Ectodermal cell (in vitro differentiated cells): ENCODE data around the gene C18orf63.

Experiments used
- H3K27ac ChIP-seq: 2 replicates; pipeline ENCODE4 v1.7.0; 2013; ENCODE audit warnings: mild to moderate bottlenecking, low read depth, low read length; ENCODE audit not compliant: insufficient read depth, poor library complexity, severe bottlenecking
- H3K27me3 ChIP-seq: 2 replicates; pipeline ENCODE4 v1.7.0; 2013; ENCODE audit warnings: mild to moderate bottlenecking, low read length; ENCODE audit not compliant: insufficient read depth, control insufficient read depth, poor library complexity, severe bottlenecking
- H3K36me3 ChIP-seq: one replicate; pipeline ENCODE4 v1.7.0; 2013; ENCODE audit warnings: low read length; ENCODE audit not compliant: control insufficient read depth, insufficient read depth
- H3K4me1 ChIP-seq: one replicate; pipeline ENCODE4 v1.7.0; 2013; ENCODE audit warnings: low read length; ENCODE audit not compliant: control insufficient read depth, insufficient read depth
- H3K4me3 ChIP-seq: 2 replicates; pipeline ENCODE4 v1.7.0; 2013; ENCODE audit warnings: low read depth, low read length, control low read depth; ENCODE audit not compliant: insufficient read depth
- H3K9me3 ChIP-seq: 2 replicates; pipeline ENCODE4 v1.7.0; 2013; ENCODE audit warnings: mild to moderate bottlenecking, low read length, moderate library complexity; ENCODE audit not compliant: control insufficient read depth
- WGBS, 2 experiments: methylation state at CpG; one replicate each; pipeline ENCODE4 v1.1.7; 2013; ENCODE audit warnings: missing lambda C conversion rate in 2 of 2; 5-methylcytosine and 5-hydroxymethylcytosine counted together

C18orf63 gene

GRCh38 chr18:74400813-74401212, 85.2 kb downstream of the C18orf63 start:
- Histone ChIP-seq H3K27ac (no peak overlapping the region), H3K27me3 (no peaks in the 10 kb centered on the region), H3K36me3 (no peaks in the 10 kb centered on the region), H3K4me3 (no peak overlapping the region), H3K9me3 (no peaks in the 10 kb centered on the region), H3K4me1 (no peaks in the 10 kb centered on the region)
- WGBS, 2 experiments = 88 to 94% methylated on average over 4 of the region's 4 CpGs

GRCh38 chr18:74402806-74403433, 87.3 kb downstream of the C18orf63 start:
- H3K4me1 ChIP-seq = no peaks in the 10 kb centered on the region
- no peaks in the 10 kb centered on the region for H3K36me3 ChIP-seq
- H3K27ac ChIP-seq = no peak overlapping the region
- no peaks in the 10 kb centered on the region for H3K9me3 ChIP-seq
- H3K27me3 ChIP-seq = no peaks in the 10 kb centered on the region
- no peak overlapping the region for H3K4me3 ChIP-seq
- WGBS, 2 experiments = 86 to 87% methylated on average over 9 of the region's 9 CpGs

- Histone ChIP-seq H3K27ac (no peak overlapping the region), H3K4me1 (peaks cover 10% of the 10 kb centered on the region), H3K27me3 (no peaks in the 10 kb centered on the region), H3K9me3 (no peaks in the 10 kb centered on the region), H3K36me3 (no peaks in the 10 kb centered on the region), H3K4me3 (no peak overlapping the region)
- 96 to 98% methylated on average over 2 of the region's 2 CpGs for WGBS, 2 experiments
Measured at GRCh38 chr18:74407888-74408287, 92.2 kb downstream of the C18orf63 start.
